ENCODE data around the gene BPIFB1.

- TF ChIP-seq POLR2A (IDR thresholded peaks at IDR 0.05) (no peak), CTCF (IDR thresholded peaks at IDR 0.05) (no peak)
Measured at GRCh38 chr20:33318096-33318429, 35.0 kb downstream of the BPIFB1 start.

Data from heart left ventricle (tissue), 13 donors.